B cell (primary cell): ENCODE measurements around the gene EEF1A2. TPM values are rescaled to one million over a fixed set of nuclear protein-coding genes. Genes with fewer than 3 reads are reported as not detected.
A peak's percentile ranks its signal among the peaks of the same experiment; 100 is the strongest.

Experiments
- ATAC-seq: fragments of 200-7000 bp; cut with Tn5 transposase; one replicate; pipeline ENCODE4 v1.10.0; 2021; ENCODE audit warnings: low read depth, mild to moderate bottlenecking, moderate number of reproducible peaks, moderate library complexity
- CTCF ChIA-PET: fragments of 350-600 bp; sonication (Branson Sonifier 250); formaldehyde crosslinking; loops from one replicate; lab custom pipeline; 2021; ENCODE audit warnings: antibody characterized with exemption, inconsistent platforms; lab: Charles Lee
- POLR2A ChIA-PET: fragments of 350-600 bp; sonication (Branson Sonifier 250); formaldehyde crosslinking; loops from one replicate; lab custom pipeline; 2021; ENCODE audit warnings: antibody characterized with exemption; lab: Charles Lee
- DNase-seq: peaks from one replicate; pipeline ENCODE4 v3.0.0; 2013
- H2AFZ ChIP-seq: 2 replicates; pipeline ENCODE4 v1.6.1; 2012; ENCODE audit warnings: mild to moderate bottlenecking, low read depth, low read length; ENCODE audit not compliant: insufficient read depth, poor library complexity, severe bottlenecking
- H3K27ac ChIP-seq, 2 donors: 1 replicate in 1 of 2; 2 replicates in 1 of 2; pipeline ENCODE4 v1.5.1; 2012 to 2013; ENCODE audit warnings: low read length in 2 of 2, mild to moderate bottlenecking in 2 of 2, moderate library complexity in 1 of 2
- H3K27me3 ChIP-seq, 4 experiments: fragments of 200-600 bp in 1 of 4; sonication (generic) in 1 of 4; replicated peaks in 1 of 4; 1 replicate in 2 of 4; 2 replicates in 2 of 4; pipeline versions ENCODE4 v1.6.1 to v1.7.0; 2013 to 2016; ENCODE audit warnings: low read length in 3 of 4, mild to moderate bottlenecking in 2 of 4, mixed read lengths in 1 of 4, moderate library complexity in 1 of 4; ENCODE audit not compliant: insufficient read depth in 4 of 4, control insufficient read depth in 3 of 4; ENCODE audit errors: control extremely low read depth in 1 of 4
- H3K36me3 ChIP-seq, 2 experiments: replicated peaks in 1 of 2; 1 replicate in 1 of 2; 2 replicates in 1 of 2; pipeline versions ENCODE4 v1.6.1 to v1.7.1; 2013; ENCODE audit warnings: low read length in 1 of 2; ENCODE audit not compliant: insufficient read depth in 2 of 2, control insufficient read depth in 1 of 2; ENCODE audit errors: control extremely low read depth in 1 of 2, extremely low read depth in 1 of 2
- H3K4me1 ChIP-seq, 2 donors: fragments of 200-600 bp in 1 of 2; sonication (generic) in 1 of 2; 1 replicate in 1 of 2; 2 replicates in 1 of 2; pipeline versions ENCODE4 v1.5.1 to v1.6.1; 2013 to 2017; ENCODE audit warnings: low read length in 2 of 2; ENCODE audit not compliant: control insufficient read depth in 2 of 2, insufficient read depth in 2 of 2
- H3K4me2 ChIP-seq: replicated peaks from 2 replicates; pipeline ENCODE3; 2012; ENCODE audit warnings: mild to moderate bottlenecking, low read depth, low read length; ENCODE audit not compliant: poor library complexity, severe bottlenecking
- H3K4me3 ChIP-seq, 5 experiments: fragments of 200-600 bp in 1 of 5; sonication (generic) in 1 of 5; 1 replicate in 3 of 5; 2 replicates in 2 of 5; pipeline versions ENCODE4 v1.5.1 to v1.7.0; 2011 to 2016; ENCODE audit warnings: low read length in 4 of 5, mild to moderate bottlenecking in 4 of 5, low read depth in 2 of 5, control low read depth in 1 of 5, moderate library complexity in 1 of 5; ENCODE audit not compliant: insufficient read depth in 1 of 5; ENCODE audit errors: control extremely low read depth in 1 of 5, extremely low read depth in 1 of 5
- H3K79me2 ChIP-seq: fragments of 200-600 bp; sonication (generic); one replicate; pipeline ENCODE4 v1.6.0; 2016; ENCODE audit warnings: low read length; ENCODE audit not compliant: control insufficient read depth, insufficient read depth
- H3K9ac ChIP-seq: fragments of 200-600 bp; sonication (generic); 2 replicates; pipeline ENCODE4 v1.6.1; 2017; ENCODE audit warnings: mild to moderate bottlenecking, low read length, moderate library complexity
- H3K9me3 ChIP-seq, 3 donors: one replicate each; pipeline versions ENCODE4 v1.6.1 to v1.7.1; 2013; ENCODE audit warnings: low read length in 2 of 3; ENCODE audit not compliant: control insufficient read depth in 2 of 3, insufficient read depth in 1 of 3; ENCODE audit errors: control extremely low read depth in 1 of 3
- H4K20me1 ChIP-seq: 2 replicates; pipeline ENCODE4 v1.6.0; 2012; ENCODE audit warnings: mild to moderate bottlenecking, low read length; ENCODE audit not compliant: insufficient read depth, control insufficient read depth, poor library complexity, severe bottlenecking
- H3K27ac Mint-ChIP-seq: one replicate; pipeline ENCODE4 v1.8.0; 2021; ENCODE audit warnings: mixed read lengths
- H3K27me3 Mint-ChIP-seq: one replicate; pipeline ENCODE4 v1.8.0; 2021; ENCODE audit warnings: mixed read lengths
- H3K4me1 Mint-ChIP-seq: one replicate; pipeline ENCODE4 v1.8.0; 2021; ENCODE audit warnings: mixed read lengths
- H3K4me3 Mint-ChIP-seq: one replicate; pipeline ENCODE4 v1.8.0; 2021; ENCODE audit warnings: mixed read lengths
- H3K9me3 Mint-ChIP-seq: one replicate; pipeline ENCODE4 v1.8.0; 2022; ENCODE audit warnings: mixed read lengths; ENCODE audit not compliant: insufficient read depth
- CTCF ChIP-seq: fragments of 200-600 bp; IDR thresholded peaks from one replicate; pipeline ENCODE4 v1.8.0; 2022; ENCODE audit warnings: antibody characterized with exemption, mild to moderate bottlenecking
- EZH2 ChIP-seq: IDR thresholded peaks from 2 replicates; pipeline ENCODE4 v1.6.1; 2012; ENCODE audit warnings: borderline replicate concordance, low read depth, mild to moderate bottlenecking, moderate library complexity, low read length; ENCODE audit not compliant: insufficient read depth, poor library complexity, severe bottlenecking
- WGBS: methylation state at CpG from one replicate; pipeline ENCODE4 v1.1.5; 2013; ENCODE audit warnings: missing lambda C conversion rate; ENCODE audit not compliant: insufficient coverage; 5-methylcytosine and 5-hydroxymethylcytosine counted together
- intact Hi-C: fragments of 100-400 bp; cut with micrococcal nuclease; formaldehyde crosslinking; loops from one replicate; pipeline ENCODE4 v1.10.0; 2022
- polyA plus RNA-seq: library from polyadenylated mRNA; depleted of rRNA; stranded (reverse); fragments of >200 nt; gene quantifications from 2 replicates; pipeline ENCODE4 v1.2.3, GENCODE V29; 2012
- total RNA-seq, 2 donors: library from RNA; stranded (reverse); fragments of 120-200 nt in 1 of 2; gene quantifications; 1 replicate in 1 of 2; 2 replicates in 1 of 2; pipeline versions ENCODE4 v1.2.3 to v1.2.4, GENCODE V29; 2013 to 2022

Gene EEF1A2
- total and polyA plus RNA-seq, 2 donors (not counting 1 experiment from before 2014, with no cell fraction given): 2.2 to 2.9 TPM

- Histone ChIP-seq H3K27me3 (peaks cover 0 to 40% (median 16%) of the 10 kb centered on the region in 4 experiments), H3K9ac (no peak overlapping the region), H3K4me1 (peaks cover 19 to 26% of the 10 kb centered on the region in 2 donors), H3K4me3 (peak overlapping the region in 4 of 5 experiments; percentile 8 to 40 (median 34)), H3K36me3 (no peaks in the 10 kb centered on the region), H3K79me2 (no peaks in the 10 kb centered on the region), H4K20me1 (no peaks in the 10 kb centered on the region), H3K27ac (no peak overlapping the region), H3K9me3 (peaks cover 0 to 13% (median 0%) of the 10 kb centered on the region in 3 donors), H3K4me2 (peak overlapping the region; percentile 74), H2AFZ (peak overlapping the region; percentile 14)
- ChIA-PET CTCF (interaction anchor here (0.6 to 3.3 kb wide), 21 partner anchors 9 to 625 kb away, joined by 3 to 26 read pairs (median 4); partner anchors contain the start of genes PPDPF, PRPF6, PTK6 and TPD52L2), POLR2A (interaction anchor here (0.6 to 1.2 kb wide), 7 partner anchors 25 to 651 kb away, joined by 3 to 7 read pairs (median 3); partner anchors contain the start of genes RTEL1 and SAMD10)
- WGBS: 22% methylated on average over 41 of the region's 48 CpGs
- ATAC-seq (peak; percentile 66), DNase-seq (peak; percentile 84)
- Mint-ChIP-seq H3K27me3 (peaks cover 11% of the 10 kb centered on the region), H3K4me1 (peaks cover 7% of the 10 kb centered on the region), H3K9me3 (peaks cover 2% of the 10 kb centered on the region), H3K4me3 (peak overlapping the region; percentile 79), H3K27ac (no peak overlapping the region)
- intact Hi-C loops: loop anchor here (1.0 kb wide), 2 partner anchors 368 to 478 kb away; no protein-coding TSS in a partner anchor
- TF ChIP-seq EZH2: no peak
- peak; percentile 95 for TF ChIP-seq CTCF
Measured at GRCh38 chr20:63495741-63496595, 2.9 kb downstream of the EEF1A2 start.
